HG02981 (cell line): ENCODE data around the gene ZNF117.
"Not testable (repeated sequence)": the region's sequence is repeated elsewhere in the genome, so short reads cannot be mapped to it uniquely, and the experiment has no call there.

ENCODE experiments used
- ATAC-seq: cut with Tn5 transposase; IDR thresholded peaks from one replicate; pipeline ENCODE4 v1.9.1; 2021; ENCODE audit warnings: mild to moderate bottlenecking, moderate library complexity; ENCODE audit not compliant: unreplicated experiment

The ZNF117 gene

DNA sequence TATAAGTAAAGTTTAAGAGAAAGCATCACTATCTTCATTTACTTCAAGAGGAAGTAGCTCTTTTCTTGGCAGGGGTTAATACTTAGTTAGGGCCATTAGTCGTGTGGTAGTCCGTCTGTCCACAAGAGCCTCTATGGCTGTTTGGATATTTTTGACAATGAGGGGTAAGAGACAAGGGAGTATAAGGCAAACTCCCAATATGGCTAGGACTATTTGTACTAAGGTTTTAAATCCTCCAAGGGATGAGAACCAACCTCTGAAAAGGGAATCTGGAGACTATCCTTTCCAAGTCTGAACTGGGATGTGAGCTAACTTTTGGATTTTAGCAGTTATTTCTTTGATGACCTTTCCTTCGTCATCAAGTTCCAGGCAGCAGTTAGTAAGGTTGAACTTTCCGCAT lies at the start of gene ZNF117:
TSS of gene ZNF117 (minus strand) at position 101 of the 400 bp plus-strand sequence.
- no peak for ATAC-seq

DNA sequence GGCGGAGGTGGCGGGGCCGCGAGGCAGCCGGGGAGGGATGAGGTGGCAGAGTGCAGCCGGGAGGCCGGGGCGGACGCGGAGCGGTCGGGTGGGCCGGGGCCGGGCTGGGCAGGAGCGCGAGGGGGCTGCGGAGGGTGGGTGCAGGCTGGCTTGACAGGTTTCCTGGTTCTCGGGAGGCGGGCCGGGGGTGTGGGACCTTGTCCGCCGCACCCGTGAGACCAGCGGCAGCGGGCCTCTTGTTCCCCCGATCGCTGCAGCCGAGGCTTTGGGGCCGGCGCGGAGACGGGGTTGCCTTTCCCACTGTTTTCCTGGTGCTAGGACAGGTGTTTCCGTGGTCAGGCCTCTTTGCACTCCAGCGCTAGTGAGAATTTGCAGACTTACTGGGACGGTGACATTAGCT lies 47.9 kb upstream of the ZNF117 start:
- ATAC-seq: peak; percentile 19

DNA sequence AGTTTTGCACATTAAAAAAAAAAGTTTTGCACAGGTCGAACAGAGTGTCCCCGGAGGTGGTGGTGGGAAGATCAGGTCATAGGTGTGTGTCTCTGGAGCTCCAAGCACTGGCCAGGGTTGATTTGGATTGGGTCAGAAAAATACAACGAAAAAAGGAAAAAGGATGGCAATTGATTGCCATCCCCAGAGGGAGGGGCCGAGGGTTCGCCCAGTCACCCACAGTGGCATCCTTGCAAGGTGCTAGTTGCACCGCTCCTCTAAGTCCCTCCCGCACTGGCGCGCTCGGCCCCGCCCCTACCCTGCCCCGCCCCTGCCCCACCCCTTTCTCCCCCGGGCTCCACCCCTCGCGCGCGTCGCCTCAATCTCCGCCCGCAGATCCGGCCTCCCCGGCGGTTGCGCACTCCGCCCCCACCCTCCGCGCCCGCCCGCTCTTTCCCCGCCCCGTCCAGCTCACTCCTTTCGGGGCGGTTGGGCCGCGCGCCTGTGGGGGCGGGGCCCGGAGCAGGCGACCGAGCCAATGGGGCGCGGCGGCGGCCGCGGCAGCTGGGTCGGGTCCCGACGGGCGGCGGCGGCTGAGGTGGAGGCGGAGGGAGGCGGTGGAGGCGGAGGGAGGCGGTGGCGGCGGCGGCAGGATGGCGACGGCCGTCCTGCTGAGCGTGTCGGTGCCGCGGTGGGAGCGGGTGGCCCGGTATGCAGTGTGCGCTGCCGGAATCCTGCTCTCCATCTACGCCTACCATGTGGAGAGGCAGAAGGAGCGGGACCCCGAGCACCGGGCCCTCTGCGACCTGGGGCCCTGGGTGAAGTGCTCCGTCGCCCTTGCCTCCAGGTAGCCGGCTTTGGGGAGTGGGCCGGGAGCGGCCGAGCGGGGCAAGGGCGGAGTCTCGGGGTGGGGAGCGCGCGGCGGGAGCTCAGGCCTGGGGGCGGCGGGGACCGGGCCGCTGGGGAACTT lies 47.2 kb upstream of the ZNF117 start:
- ATAC-seq: peak; percentile 84

DNA sequence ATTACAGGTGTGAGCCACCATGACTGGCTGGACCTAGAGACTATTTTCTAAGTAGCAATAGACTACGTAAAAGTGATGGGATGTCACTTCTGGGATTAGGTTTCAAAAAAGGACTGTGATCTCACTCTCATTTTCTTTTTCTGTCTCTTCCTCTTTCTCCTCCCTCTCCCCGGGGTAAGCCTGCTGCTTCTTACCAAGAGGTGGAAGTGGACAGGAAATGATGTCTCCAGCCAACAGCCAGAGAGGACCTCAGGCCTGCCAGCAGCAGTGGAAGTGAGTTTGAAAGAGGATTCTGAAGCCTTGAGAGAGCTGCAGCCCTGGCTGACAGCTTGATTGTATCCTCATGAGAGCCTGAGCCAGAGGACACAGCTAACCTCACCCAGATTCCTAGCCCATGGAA lies 45.7 kb upstream of the ZNF117 start:
- ATAC-seq: not testable (repeated sequence)

DNA sequence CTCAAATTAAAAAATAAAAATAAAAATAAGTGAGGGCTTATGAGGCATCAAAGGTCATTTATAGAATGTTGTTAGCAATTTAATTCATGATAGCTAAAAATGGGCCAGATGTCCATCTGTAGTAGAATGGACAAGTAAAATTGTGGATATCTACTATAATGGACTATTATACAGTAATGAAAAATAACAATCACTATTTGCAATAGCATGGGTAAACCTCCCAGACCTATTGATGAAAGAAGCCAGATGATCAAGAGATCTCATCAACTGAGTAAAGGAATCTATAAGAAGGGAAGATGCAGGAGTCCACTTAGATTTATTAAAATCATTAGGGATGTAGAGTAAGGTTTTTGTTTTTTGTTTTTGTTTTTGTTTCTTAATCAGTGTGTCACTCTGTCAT lies 44.6 kb upstream of the ZNF117 start:
- not testable (repeated sequence) for ATAC-seq

DNA sequence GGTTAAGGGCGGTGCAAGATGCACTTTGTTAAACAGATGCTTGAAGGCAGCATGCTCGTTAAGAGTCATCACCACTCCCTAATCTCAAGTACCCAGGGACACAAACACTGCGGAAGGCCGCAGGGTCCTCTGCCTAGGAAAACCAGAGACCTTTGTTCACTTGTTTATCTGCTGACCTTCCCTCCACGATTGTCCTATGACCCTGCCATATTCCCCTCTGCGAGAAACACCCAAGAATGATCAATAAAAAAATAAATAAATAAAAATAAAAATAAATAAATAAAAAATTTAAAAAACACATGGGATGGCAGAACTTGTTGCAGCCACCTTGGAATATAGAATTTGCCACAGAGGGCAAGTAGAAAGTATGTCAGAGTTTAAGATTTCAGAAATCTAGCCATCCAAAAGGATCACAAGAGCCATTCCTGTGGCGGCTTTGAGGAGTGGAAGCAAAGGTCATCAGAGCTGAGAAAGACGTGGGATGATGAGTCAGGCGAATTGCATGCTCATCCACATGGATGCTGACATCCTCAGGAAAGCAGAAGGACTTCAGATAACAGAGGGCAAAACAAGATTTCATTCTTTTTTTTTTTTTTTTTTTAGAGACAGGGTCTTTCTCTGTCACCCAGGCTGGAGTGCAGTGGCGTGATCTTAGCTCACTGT lies 43.4 kb upstream of the ZNF117 start:
- not testable (repeated sequence) for ATAC-seq

DNA sequence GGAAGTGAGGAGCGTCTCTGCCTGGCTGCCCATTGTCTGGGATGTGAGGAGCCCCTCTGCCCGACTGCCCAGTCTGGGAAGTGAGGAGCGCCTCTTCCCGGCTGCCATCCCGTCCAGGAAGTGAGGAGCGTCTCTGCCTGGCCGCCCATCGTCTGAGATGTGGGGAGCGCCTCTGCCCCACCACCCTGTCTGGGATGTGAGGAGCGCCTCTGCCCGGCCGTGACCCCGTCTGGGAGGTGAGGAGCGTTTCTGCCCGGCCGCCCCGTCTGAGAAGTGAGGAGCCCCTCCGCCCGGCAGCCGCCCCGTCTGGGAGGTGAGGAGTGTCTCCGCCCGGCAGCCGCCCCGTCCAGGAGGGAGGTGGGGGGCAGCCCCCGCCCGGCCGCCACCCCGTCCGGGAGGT lies 42.6 kb upstream of the ZNF117 start:
- not testable (repeated sequence) for ATAC-seq

DNA sequence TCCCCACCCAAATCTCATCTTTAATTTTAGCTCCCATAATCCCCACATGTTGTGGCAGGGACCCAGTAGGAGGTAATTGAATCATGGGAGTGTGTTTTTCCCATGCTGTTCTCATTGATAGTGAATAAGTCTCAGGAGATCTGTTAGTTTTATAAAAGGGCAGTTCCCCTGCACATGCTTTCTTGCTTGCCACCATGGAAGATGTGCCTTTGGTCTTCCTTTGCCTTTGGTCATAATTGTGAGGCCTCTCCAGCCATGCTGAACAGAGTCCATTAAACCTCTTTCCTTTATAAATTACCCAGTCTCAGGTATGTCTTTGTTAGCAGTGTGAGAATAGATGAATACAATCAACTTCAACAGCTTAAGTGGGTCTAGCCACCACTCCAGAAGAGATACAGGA lies 34.2 kb upstream of the ZNF117 start:
- not testable (repeated sequence) for ATAC-seq

DNA sequence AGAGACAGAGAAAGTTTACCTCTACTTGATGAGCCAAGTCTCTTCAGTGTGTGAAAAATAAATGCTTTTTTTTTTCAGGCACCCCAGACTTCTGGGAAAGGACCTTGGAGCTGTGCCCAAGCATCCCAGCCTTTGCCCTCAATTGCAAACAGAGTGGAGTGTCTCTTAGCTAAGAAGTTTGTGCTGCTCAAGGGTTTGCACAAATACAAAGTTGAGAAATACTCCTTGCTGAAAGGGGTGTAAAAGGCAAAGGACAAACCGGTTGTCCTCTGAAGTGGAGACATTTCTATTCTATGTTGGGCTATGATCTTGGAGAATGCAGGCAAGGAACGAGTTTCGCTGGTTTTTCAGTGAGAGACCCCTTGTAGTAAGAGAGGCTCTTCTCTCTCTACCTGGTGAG lies 30.1 kb upstream of the ZNF117 start:
- ATAC-seq: not testable (repeated sequence)

DNA sequence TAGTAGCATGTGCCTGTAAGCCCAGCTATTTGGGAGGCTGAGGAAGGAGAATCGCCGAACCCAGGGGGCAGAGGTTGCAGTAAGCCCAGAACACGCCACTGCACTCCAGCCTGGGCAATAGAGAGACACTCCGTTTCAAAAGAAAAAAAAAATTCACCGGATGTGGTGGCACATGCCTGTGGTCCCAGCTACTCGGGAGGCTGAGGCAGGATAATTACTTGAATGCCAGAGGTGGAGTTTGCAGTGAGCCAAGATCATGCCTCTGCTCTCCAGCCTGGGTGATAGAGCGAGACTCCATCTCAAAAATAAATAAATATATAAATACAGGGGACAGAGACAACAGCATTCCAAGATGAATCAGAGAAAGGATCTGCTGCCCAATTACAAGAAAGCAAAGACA lies 19.0 kb upstream of the ZNF117 start:
- ATAC-seq: not testable (repeated sequence)

DNA sequence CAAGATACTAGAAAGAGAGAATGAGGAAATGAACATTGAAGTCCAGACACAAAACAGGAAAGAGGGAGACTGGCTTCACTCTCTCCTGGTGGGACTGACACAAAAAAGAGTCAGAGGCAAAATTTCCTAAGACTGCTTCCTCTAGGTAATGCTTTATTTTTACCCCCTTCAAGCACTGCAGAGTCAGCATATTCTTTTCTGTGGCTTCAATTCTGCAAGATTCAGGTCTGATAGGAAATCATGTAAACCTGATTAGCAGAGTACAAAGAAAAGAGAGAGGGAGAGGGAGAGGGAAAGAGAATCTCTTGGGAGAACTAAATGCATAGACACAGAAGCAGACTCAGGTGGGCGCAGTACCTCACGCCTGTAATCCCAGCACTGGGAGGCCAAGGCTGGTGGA lies 18.6 kb upstream of the ZNF117 start:
- not testable (repeated sequence) for ATAC-seq

DNA sequence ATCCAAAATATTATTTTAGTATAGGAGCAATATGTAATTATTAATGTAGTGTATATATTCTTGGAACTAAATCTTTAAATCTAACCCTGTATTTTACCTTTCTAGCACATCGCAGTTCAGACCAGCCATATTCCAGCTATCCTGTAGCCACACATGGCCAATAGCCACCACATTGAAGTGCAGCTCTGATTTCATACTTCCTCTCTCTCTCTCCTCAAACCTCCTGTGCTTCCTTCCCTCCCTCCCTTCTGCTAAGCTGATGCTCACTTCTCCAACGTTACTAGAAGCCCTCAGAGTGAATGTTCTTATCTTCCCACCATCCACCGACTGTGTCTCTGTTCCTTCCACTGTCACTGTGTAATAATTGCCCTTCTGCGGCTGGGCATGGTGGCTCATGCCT lies 16.2 kb upstream of the ZNF117 start:
- not testable (repeated sequence) for ATAC-seq

DNA sequence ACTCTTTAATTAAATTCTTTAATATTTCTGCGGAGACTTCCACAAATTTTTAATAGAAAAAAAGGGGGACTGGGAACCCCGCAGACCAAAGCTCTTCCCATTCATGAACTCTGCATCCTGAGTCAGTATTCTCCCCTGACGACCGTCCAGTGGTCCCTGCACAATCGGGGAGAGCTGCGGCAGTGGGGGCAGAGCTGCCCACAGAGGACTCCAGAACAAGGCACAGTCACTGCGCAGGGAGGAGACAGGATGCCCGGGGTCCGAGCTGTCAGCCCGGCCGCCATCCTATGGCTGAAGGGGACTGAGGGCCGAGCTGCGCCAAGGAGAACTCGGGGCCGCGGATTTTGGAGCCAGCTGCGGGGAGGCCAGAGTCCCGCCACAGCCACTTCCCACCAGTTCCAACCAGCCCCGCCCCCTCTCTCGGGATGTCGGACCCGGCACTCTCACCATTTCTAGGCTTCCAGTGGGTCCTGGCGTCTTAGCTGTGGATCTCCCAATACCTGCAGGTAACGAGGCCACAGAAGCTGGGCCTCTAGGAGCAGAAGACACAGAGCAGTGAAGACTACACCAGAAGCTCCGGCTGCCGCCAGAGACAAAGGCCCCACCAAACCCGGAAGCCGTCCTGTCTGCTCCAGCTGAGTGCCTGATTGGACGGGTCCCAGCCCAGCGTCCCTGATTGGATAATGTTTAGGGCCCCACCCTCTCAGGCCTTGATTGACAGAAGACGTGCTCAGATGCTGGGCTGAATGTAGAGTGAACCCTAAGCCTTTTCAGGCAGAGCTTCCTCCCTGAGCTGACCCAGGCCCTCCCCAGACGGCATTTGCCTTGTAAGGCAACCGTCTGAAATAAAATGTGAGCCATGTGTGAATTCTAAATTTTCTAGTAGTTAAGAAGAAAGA lies 15.5 kb upstream of the ZNF117 start, which contains the start of gene ERV3-1:
TSS of gene ERV3-1 (minus strand) at position 594 of the 899 bp plus-strand sequence. CDS start 13,661 bp downstream, outside the sequence.
- peak; percentile 100 for ATAC-seq

DNA sequence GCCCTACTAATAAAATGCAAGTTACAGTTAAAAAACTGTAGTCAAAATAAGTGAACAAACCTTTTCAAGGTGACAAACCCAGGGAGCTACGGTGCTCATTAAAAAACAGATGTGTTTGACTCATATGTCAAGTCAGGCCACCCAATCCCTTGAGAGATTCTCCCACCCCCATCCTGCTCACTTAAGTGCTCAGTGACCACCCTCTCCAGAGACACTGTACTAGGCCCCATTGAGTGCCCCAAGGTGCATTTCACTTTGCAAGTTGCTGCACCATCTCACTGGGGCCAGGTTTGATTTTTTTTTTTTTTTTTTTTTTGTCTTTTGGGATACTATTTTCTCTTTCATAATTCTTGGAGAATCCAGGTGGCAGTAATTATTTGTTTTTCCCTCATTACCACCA lies 13.7 kb upstream of the ZNF117 start:
- no peak for ATAC-seq

DNA sequence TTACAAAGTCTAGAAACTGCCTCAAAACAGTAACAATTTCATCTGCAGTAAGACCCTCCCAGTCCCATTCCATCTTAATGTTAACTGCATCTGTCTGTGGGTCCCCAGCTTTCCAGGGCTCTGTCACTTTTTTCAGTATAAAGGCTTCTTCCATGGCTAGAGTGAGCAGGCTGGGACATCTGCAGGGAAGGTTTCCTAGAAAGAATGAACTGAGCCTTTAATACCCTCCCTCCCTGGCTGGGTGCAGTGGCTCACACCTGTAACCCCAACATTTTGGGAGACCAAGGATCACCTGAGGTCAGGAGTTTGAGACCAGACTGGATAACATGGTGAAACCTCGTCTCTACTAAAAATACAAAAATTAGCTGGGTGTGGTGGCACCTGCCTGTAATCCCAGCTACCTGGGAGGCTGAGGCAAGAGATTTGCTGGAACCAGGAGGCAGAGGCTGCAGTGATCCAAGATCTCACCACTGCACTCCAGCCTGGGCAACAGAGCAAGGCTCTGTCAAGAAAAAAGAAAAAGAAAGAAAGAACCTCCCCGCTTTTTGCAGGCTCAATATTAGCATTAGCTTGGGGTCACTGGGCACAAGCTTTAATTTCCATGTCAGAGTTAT lies 12.2 kb upstream of the ZNF117 start:
- no peak for ATAC-seq

DNA sequence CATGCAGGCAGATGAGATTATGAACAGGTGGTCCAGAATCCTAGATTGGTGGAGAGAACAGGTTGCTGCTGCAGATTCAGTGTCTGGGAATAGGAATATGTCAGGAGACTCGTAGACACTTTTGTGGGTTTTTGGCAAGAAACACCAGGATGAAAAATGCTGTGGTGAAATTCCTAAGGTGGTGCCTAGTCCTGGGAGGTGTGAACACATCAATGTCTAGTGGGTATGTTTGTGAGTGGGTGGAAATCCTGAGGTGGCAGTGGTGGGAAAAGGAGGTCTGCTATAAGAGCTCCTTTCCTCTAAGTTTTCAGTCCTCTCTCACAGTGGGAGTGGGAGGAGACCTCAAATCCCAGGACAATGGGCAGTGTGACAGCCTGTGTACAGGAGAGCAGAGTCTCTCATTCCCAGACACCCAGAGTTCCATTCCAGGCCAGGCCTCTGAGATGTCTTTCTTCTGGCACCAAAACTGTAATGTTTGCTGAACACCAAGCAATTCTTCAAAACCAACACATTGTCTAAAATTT lies 10.5 kb upstream of the ZNF117 start:
- ATAC-seq: no peak

DNA sequence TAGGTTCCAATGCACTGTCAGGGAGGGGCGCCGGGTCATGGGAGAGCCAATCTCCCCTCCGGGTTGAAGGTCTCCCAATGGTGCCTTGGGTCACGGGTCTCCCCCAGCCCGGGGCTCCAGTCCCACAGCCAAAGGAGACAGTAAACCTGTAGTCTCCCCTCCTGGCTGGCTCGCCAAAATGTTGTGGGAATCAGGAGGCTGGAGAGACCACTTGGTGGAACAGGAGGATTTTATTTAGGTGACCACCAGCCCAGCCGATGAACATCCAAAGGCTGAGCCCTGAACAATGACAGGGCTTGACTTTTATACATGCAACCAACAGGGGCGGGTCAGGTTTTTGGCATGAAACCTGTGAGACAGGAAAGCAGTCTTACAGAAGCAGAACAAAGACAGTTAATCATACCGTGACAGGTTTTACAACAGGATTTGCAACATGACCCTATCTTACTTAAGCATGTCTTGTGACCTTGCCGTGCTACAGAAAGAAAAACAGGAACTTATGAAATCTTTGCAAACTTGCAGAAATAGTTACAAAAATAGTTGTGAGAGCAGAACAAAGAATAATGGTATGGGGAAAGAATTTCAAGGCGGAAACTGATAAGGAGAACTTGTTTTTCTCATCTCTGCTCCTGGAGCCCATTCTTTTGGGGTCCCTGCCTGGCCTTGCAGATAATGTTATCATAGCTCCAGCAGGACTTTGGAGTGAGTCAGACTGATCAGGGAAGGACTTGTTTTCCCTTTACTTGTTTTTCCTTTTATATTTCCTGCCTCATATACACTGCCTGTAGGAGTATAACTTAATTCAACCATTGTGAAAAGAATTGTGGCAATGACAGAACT lies 8.5 kb upstream of the ZNF117 start:
- ATAC-seq: no peak

DNA sequence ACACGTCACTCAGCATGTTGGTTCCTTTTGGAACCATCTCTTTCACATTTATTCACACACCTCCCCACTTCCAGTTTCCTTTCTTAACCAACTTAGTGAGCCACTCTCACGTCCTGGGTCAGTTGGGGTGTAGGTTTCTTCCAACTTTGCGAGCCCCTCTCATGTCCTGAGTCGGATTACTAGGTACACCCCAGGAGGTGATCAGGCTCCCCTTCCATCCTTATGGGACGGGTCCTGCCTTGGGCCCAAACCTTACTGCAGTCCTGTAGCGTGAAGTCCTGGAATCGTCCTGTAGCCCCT lies 8.0 kb upstream of the ZNF117 start:
- no peak for ATAC-seq

DNA sequence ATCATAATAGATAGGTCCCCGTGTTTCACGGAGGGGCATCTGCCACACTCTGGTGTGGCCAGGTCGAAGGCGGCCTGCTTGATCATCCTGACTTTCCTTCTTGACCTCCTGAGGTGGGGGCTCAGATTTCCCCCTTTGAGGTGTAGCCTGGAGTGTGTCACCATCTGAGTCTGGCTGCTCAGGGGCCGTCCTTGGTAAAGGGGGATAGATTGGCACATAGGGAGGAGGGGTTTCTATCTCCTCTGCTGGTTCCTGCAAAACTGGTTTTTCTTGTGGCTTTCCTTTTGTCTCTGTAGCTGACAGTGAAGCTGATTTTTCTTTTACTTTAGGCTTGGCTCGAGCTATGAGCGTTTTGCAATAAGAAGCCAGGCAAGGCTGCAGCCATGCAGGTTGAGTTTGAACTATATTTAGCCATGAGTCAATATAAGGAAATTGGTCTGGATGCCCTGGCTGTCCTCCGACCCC lies 7.1 kb upstream of the ZNF117 start:
- ATAC-seq: no peak
